ENCODE results near the gene ANKRD40.
A peak's percentile ranks its signal among the peaks of the same experiment; 100 is the strongest.

DNA sequence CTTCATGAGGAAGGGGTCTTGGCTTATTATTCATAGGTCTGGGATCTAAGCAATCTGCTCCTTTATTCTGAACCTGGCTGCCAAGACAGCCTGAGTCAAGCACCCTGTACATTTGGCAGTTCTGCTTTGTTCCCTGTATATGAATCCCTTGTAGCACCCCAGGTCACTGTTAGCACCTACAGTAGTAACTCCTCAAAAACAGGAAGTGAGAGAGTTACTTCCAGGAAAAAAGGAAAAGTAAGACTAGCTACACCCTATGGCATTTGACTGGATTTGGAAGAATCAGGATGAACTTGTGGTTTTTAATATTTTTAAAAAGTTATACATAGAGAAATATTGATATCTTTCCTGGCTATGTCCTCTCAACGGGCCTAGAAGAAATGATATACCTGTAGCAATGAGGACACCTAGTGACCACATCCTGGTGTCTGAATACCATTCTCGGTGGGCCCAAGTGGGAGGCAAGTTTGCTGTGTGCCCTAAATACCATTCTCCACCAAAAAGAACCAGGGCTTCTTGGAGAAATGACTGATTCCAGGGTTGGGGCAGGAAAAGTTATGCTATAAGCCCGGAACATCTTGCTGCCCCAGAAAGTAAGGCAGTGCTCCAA is 9.9 kb downstream of the ANKRD40 start:
- peak; percentile 31 for TF ChIP-seq CTCF (IDR thresholded peaks at IDR 0.05; ENCODE audit: low read length)
- TF ChIP-seq EZH2 (optimal IDR thresholded peaks at IDR 0.05; ENCODE audit: low read depth, low read length): no peak
- TF ChIP-seq EZH2phosphoT487 (IDR thresholded peaks at IDR 0.05; ENCODE audit: low read length): no peak

Data from MM.1S (cell line).